Hypothalamus (tissue), 51 donors: ENCODE measurements around the gene SH3RF1.
A peak's percentile ranks its signal among the peaks of the same experiment; 100 is the strongest.
"Not testable (repeated sequence)": the region's sequence is repeated elsewhere in the genome, so short reads cannot be mapped to it uniquely, and the experiment has no call there.

ENCODE experiments used
- DNase-seq, 51 donors: peaks; one replicate each; lab custom pipeline; 2025; lab: John Stamatoyannopoulos, UW

SH3RF1 gene

GRCh38 chr4:169229571-169230028, 41.2 kb downstream of the SH3RF1 start:
- DNase-seq: peak in 1 of 51 donors; percentile 24

- no peak for DNase-seq
These were observed 42.7 kb downstream of the SH3RF1 start for GRCh38 chr4:169228076-169228475.

- DNase-seq: no peak
These were observed 44.2 kb downstream of the SH3RF1 start for GRCh38 chr4:169226565-169226964.

DNA sequence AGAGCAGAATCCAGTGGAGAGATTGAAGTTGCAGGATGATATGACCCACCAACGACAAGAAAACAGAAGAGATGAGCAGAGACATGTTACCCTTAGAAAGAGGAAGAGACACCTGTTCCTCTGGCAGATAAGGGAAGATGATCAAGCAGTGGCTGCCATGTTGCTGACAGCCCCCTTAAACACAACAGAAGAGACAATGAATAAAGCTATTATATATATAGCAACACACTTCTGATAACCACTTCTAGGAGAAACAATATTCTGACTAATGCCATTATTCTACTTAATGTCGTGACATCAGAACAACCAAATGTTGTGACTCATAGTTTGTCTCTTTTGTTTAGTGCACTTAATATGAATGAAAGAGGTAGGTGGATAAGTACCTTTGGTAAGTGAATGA, 44.9 kb downstream of the SH3RF1 start:
- DNase-seq: no peak

- no peak for DNase-seq
These were observed 45.6 kb downstream of the SH3RF1 start for GRCh38 chr4:169225058-169225751.

DNA sequence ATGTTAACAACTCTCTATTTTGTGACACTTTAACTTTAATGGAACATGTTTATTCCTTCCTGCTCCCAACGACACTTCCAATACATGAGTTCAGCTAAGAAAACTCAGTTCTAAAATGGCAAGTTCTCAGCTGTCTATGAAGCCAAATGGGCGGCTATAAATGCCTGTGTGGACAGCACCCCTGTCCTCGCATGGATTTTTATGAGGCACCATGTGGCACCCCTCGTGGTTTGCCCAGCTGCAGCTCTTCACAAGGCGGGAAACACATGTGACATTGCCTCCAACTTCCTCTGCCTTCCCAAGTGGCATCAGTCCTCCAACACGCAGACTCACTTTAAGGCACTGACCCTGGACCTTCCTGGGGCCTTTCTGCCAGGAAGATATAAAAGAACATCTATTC, 48.0 kb downstream of the SH3RF1 start:
- no peak for DNase-seq

DNA sequence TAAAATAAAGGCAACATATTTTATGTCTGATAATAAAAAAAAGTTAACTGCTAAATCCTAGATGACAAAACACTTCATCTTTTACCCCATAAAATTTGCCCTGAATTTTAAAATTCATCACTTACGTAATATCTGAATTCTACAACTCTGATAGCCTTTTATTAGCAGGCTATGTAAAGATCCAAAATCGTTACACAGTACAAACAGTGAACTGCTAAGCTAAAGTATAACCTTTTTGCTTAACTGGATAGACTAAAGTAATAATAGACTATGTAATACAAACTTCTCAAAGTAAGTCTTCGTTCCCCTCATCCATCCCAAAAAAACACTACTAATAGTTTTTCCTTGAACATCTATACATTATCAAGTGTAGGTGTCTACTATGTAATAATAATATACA, 49.1 kb downstream of the SH3RF1 start:
- no peak for DNase-seq

GRCh38 chr4:169220854-169221411, 49.8 kb downstream of the SH3RF1 start:
- no peak for DNase-seq

DNA sequence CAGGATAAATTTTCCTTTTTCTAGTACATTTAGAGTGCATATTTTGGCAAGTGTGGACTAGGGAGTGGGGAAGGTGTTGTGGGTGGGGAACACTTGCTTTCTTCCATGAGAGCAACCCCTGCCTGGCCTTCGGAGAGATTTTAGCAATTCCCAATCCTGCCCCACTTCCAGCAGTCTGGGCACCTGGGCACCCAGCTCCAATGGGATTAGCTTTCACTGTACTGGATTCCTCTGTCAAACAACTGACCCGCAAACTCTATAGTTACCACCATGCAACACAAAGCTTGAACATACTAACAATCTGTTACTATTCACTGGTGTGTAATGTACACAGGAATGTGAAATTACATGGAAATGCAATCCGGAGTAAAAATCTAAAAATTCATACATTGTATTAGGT, 50.3 kb downstream of the SH3RF1 start:
- DNase-seq: no peak

DNA sequence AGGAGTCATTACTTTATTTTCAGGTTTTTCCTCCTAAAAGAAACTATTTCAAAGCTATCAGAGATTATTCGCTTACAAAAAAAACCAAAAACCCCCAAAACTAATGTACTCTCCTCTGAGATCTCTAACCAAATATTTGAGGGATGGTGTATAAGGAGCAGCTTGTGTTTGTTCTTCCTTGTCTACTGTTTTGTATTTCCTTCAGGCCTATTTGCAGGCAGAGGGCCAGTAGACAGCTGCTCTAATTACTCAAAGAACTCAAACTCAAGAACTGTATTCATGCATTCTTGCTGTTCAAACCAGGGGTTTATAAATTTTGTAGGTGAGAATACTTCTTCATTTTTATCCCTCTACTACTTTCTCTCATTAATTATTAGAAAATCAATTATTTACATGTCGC, 51.3 kb downstream of the SH3RF1 start:
- DNase-seq: no peak

DNA sequence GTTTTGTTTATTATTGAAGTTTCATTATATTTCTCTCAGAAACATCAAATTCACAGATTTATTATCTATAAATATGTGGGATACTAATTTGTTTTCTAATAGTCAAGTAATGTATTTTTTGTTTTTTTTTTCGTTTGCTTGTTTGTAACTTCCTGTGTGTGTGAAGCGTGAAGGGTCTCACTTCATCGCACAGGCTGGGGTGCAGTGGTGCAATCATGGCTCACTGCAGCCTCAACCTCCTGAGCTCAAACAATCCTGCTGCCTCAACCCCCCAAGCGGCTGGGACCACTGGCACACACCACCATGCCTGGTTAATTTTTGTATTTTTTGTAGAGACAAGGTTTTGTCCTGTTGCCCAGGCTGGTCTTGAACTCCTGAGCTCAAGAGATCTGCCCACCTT, 55.1 kb downstream of the SH3RF1 start:
- no peak for DNase-seq

DNA sequence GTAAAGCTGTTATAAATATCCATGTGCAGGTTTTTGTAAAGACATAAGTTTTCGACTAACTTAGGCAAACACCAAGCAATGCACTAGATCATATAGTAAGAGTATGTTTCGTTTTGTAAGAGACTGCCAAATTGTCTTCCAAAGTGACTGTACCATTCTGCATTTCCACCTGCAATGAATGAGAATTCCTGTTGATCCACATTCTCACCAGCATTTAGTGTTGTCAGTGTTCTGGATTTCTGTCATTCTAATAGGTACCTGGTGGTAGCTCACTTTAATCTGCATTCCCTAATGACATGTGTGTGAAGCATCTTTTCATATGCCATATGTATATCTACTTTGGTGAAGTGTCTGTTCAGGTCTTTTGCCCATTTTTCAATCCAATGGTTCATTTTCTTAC, 57.8 kb downstream of the SH3RF1 start:
- DNase-seq: no peak

DNA sequence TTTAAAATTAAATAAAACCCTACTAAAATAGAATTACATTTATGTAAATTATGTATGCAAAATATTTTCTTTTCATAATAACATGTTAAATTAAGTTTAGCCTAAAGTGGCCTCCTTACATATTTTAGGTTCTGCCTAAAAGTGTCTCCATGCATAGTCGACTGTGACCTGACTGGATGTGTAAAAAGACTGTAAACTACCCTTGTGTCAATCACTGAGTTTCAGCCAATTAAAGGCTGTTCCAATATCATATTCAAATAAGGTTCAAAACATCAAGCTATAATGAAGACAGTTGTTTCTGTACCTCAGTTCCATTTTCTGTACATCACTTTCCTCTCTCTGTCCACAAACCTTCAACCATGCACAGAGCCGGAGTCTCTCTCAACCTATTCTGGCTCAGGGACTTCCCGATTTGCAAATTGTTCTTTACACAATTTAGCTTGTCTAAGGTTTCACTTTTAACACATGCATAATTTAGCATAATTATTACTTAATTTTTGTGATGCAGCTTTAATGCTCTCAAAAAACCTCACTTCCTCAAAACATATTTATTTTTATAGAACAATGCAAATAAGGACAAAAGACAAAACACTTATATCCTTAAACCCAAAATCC, 60.1 kb downstream of the SH3RF1 start:
- DNase-seq: no peak

- DNase-seq: no peak
These were observed 61.3 kb downstream of the SH3RF1 start for GRCh38 chr4:169209388-169209883.

DNA sequence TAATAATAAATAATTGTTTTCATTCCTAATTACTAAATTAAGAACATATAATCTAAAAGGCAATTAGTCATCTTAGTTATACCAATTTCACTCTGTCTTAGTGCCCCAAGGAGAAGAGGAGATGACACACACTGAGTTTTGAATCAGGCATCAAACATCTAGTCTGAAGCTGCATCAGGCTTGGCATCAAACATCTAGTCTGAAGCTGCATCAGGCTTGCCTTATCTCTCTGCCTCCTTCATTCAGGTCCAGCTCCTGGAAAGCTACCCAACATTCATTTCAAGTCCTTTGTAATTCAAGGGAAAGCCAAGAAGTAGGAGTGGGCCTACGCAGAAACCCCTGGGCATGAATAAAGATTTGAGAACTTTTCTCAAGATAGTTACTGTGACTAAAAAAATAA, 62.2 kb downstream of the SH3RF1 start:
- DNase-seq: no peak

- DNase-seq: no peak
These were observed 62.7 kb downstream of the SH3RF1 start for GRCh38 chr4:169208090-169208455.

DNA sequence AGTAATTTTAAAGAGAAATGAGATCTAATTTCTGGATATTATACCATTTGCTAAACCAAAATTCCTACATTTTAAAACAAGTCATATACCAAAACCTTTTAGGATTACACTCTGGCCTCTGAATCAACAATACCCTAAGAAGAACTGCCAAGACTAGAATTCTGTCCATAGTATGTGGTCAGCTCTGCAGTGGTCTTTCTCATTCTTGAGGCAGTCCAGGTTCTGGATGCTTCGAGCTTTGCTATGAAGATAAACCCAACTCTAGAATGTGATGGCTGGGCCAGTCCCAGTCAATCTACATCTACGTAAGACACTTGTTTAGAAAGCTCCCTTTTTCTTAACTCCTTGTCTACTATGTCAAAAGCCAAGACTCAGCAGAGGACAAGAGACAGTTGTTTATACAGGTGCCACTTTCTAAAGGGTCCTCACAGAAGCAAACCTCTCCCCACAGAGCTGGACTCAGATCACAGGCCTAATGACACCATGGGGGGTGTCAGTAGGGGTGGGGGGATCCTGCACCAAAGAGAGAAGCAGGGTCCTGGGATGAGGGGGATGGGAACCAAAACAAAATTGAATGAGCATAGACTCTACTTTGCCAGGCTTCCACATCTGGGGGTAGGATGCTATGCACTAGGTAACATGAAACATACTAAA, 63.2 kb downstream of the SH3RF1 start:
- no peak for DNase-seq

DNA sequence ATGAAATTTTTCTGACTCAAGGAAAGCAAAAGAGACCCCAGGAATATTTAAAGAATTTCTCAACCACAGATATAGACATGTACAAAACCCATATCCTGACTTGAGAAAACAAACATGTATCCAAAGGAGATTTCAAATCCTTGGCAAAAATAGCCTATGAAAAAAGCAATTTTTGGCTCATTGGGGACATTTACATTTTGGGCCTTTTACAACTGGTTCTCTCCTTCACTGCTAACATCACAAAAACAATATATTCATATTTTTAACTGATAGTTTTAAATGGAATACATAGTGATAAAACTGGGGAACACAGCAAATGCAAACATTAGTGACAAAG, 65.0 kb downstream of the SH3RF1 start:
- no peak for DNase-seq

DNA sequence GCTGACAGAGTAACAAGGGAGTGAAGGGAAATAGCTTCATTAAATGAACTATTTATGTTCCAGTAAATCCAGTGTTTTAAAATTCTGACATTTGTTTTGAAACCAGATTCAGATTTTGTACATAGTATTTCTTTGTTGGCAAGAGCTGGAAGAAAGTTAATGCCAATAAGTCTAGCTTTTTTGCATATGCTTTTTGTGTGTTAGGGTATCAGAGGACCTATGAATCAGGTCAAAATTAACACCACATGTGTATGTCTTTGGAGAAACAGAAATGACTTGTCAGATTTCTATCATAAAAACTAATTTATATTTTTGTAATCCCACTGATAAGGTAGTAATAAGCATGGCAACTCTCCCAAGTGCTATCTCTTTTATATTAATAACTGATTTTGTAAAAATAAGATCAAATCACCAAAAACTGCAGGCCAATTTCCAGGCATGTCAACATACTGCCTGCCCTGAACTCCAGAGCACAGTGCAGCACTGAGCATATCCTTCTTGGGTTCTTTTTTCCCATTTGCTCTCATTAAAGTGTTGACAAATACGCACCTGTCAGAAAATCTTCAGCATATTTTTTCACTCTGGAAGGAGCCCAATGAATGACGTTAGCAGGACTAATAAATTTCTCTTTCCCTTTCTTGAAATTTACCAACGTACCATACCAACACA, 65.5 kb downstream of the SH3RF1 start:
- no peak for DNase-seq

DNA sequence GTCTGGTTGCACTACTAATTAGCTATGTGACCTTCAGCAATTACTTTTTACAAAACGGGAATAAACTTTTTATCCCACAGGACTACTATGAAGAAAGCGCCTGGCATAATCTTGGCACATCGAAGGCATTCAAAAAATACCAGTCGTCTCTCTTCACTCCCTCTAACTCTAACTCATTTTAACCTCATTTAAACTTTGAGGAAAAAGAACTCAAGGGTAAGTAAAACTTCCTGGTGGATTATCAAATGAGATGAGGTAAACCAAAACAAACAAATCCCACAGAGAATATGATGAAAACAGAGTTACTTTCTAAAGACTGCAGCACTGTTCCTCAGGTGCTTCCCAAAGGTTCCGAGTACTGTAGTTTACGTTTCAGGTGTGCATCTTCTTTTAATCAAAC, 66.9 kb downstream of the SH3RF1 start:
- no peak for DNase-seq

- not testable (repeated sequence) for DNase-seq
These were observed 67.5 kb downstream of the SH3RF1 start for GRCh38 chr4:169203278-169203677.
